ENCODE data around the gene PPP2R2C. TPM values are rescaled to one million over a fixed set of nuclear protein-coding genes. Genes with fewer than 3 reads are reported as not detected.

The PPP2R2C gene
- total RNA-seq, 1 experiment from 2014 or later = not detected

GRCh38 chr4:6422866-6423265, 49.5 kb downstream of the PPP2R2C start:
- intact Hi-C loops (cut with micrococcal nuclease; ENCODE audit: unreplicated experiment) = no loop called here
- no peak overlapping the region for H3K27ac ChIP-seq (ENCODE audit: low read depth, low read length, poor library complexity, severe bottlenecking)
- H3K36me3 ChIP-seq (ENCODE audit: insufficient read depth, low read length, poor library complexity, severe bottlenecking) = no peaks in the 10 kb centered on the region
- BruUV-seq (replicated peaks) = no TSS peak
- TF ChIP-seq EZH2 (IDR thresholded peaks at IDR 0.05; ENCODE audit: borderline replicate concordance, low read depth, low read length, poor library complexity, severe bottlenecking) = no peak
- TF ChIP-seq CTCF (conservative IDR thresholded peaks at IDR 0.05; ENCODE audit: low read depth, low read length) = no peak
- DNase-seq (ENCODE audit: low spot score) = no peak
- H3K4me1 ChIP-seq (ENCODE audit: insufficient read depth, low read length, poor library complexity, severe bottlenecking) = no peaks in the 10 kb centered on the region
- no peaks in the 10 kb centered on the region for H3K9me3 ChIP-seq (ENCODE audit: low read depth, low read length, poor library complexity, severe bottlenecking)
- POLR2A ChIA-PET (ENCODE audit: low non-redundant PET) = no interaction called here
- CTCF ChIA-PET = no interaction called here
- no peak overlapping the region for H3K4me3 ChIP-seq (ENCODE audit: low read depth, low read length, poor library complexity, severe bottlenecking)
- H3K27me3 ChIP-seq (replicated peaks; ENCODE audit: insufficient read depth, low read depth, low read length, poor library complexity) = peaks cover 12% of the 10 kb centered on the region

GRCh38 chr4:6422105-6422504, 50.3 kb downstream of the PPP2R2C start:
- no peaks in the 10 kb centered on the region for H3K9me3 ChIP-seq (ENCODE audit: low read depth, low read length, poor library complexity, severe bottlenecking)
- no peak for DNase-seq (ENCODE audit: low spot score)
- H3K27ac ChIP-seq (ENCODE audit: low read depth, low read length, poor library complexity, severe bottlenecking) = no peak overlapping the region
- no TSS peak for BruUV-seq (replicated peaks)
- intact Hi-C loops (cut with micrococcal nuclease; ENCODE audit: unreplicated experiment) = no loop called here
- POLR2A ChIA-PET (ENCODE audit: low non-redundant PET) = no interaction called here
- H3K4me1 ChIP-seq (ENCODE audit: insufficient read depth, low read length, poor library complexity, severe bottlenecking) = no peaks in the 10 kb centered on the region
- TF ChIP-seq CTCF (conservative IDR thresholded peaks at IDR 0.05; ENCODE audit: low read depth, low read length) = no peak
- peaks cover 12% of the 10 kb centered on the region for H3K27me3 ChIP-seq (replicated peaks; ENCODE audit: insufficient read depth, low read depth, low read length, poor library complexity)
- no peaks in the 10 kb centered on the region for H3K36me3 ChIP-seq (ENCODE audit: insufficient read depth, low read length, poor library complexity, severe bottlenecking)
- CTCF ChIA-PET = no interaction called here
- H3K4me3 ChIP-seq (ENCODE audit: low read depth, low read length, poor library complexity, severe bottlenecking) = no peak overlapping the region

- CTCF ChIA-PET = no interaction called here
- intact Hi-C loops (cut with micrococcal nuclease; ENCODE audit: unreplicated experiment) = no loop called here
- Histone ChIP-seq H3K27ac (ENCODE audit: low read depth, low read length, poor library complexity, severe bottlenecking) (no peak overlapping the region), H3K9me3 (ENCODE audit: low read depth, low read length, poor library complexity, severe bottlenecking) (no peaks in the 10 kb centered on the region), H3K27me3 (replicated peaks; ENCODE audit: insufficient read depth, low read depth, low read length, poor library complexity) (peaks cover 15% of the 10 kb centered on the region), H3K4me3 (ENCODE audit: low read depth, low read length, poor library complexity, severe bottlenecking) (no peak overlapping the region), H3K36me3 (ENCODE audit: insufficient read depth, low read length, poor library complexity, severe bottlenecking) (no peaks in the 10 kb centered on the region), H3K4me1 (ENCODE audit: insufficient read depth, low read length, poor library complexity, severe bottlenecking) (no peaks in the 10 kb centered on the region)
- BruUV-seq (replicated peaks) = no TSS peak
- DNase-seq (ENCODE audit: low spot score) = no peak
- TF ChIP-seq EZH2 (IDR thresholded peaks at IDR 0.05; ENCODE audit: borderline replicate concordance, low read depth, low read length, poor library complexity, severe bottlenecking) (no peak), CTCF (conservative IDR thresholded peaks at IDR 0.05; ENCODE audit: low read depth, low read length) (no peak)
- POLR2A ChIA-PET (ENCODE audit: low non-redundant PET) = no interaction called here
Observed at GRCh38 chr4:6421397-6421796, 51.0 kb downstream of the PPP2R2C start.
